GM23248 (cell line): ENCODE results near the gene BMS1.

ENCODE experiments used
- EZH2 ChIP-seq: fragments of 200-600 bp; sonication (generic); IDR thresholded peaks from 2 replicates; pipeline ENCODE4 v1.6.1; 2018; ENCODE audit warnings: antibody characterized with exemption, mild to moderate bottlenecking; ENCODE audit not compliant: insufficient read depth, poor library complexity, severe bottlenecking
- EZH2phosphoT487 ChIP-seq: fragments of 200-600 bp; sonication (generic); IDR thresholded peaks from 2 replicates; pipeline ENCODE4 v1.6.1; 2018; ENCODE audit warnings: antibody characterized with exemption, moderate library complexity, mild to moderate bottlenecking, low read depth; ENCODE audit not compliant: insufficient read depth

DNA sequence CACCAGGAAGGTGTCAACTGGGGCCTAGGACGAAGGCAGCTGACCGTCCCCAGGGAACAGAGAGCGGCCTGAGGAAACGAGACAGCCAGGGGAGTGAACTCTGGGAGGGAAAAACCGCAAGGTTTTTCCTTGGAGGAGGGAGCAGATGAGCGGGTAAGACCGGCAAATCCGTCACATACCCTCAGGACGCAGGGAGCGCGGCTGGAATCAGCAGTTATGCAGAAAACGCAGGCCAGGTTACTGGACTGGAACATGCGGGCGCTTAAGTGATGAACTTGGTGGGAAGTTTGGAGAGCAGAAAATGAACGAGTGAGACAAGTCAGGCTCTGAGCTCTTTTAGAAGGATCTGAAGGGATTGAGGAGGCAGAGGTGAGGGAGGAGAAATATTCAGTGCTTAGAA is 76.7 kb downstream of the BMS1 start:
- TF ChIP-seq EZH2phosphoT487 (no peak), EZH2 (no peak)
